Thyroid gland (tissue), 4 donors: ENCODE results near the gene OBP2B. TPM values are rescaled to one million over a fixed set of nuclear protein-coding genes. Genes with fewer than 3 reads are reported as not detected.
"Not testable (repeated sequence)": the region's sequence is repeated elsewhere in the genome, so short reads cannot be mapped to it uniquely, and the experiment has no call there.

ENCODE experiments used
- DNase-seq, 2 donors: peaks; one replicate each; pipeline ENCODE4 v3.0.0-alpha.2; 2019
- H3K27ac ChIP-seq, 3 donors: fragments of 200-600 bp; sonication (generic); 1 replicate in 2 of 3; 2 replicates in 1 of 3; pipeline ENCODE4 v1.5.1; 2016 to 2019; ENCODE audit warnings: mild to moderate bottlenecking in 1 of 3, moderate library complexity in 1 of 3
- H3K27me3 ChIP-seq: fragments of 200-600 bp; sonication (generic); one replicate; pipeline ENCODE4 v1.5.1; 2019
- H3K36me3 ChIP-seq, 2 donors: fragments of 200-600 bp; sonication (generic); one replicate each; pipeline ENCODE4 v1.5.1; 2016 to 2019
- H3K4me1 ChIP-seq, 2 donors: fragments of 200-600 bp; sonication (generic); one replicate each; pipeline ENCODE4 v1.5.1; 2017 to 2019
- H3K4me3 ChIP-seq, 3 donors: fragments of 200-600 bp; sonication (generic); replicated peaks in 1 of 3; 1 replicate in 2 of 3; 2 replicates in 1 of 3; pipeline ENCODE4 v1.5.1; 2016; ENCODE audit warnings: mild to moderate bottlenecking in 1 of 3
- H3K9me3 ChIP-seq: fragments of 200-600 bp; sonication (generic); one replicate; pipeline ENCODE4 v1.5.1; 2017
- CTCF ChIP-seq, 6 experiments: fragments of 200-600 bp in 3 of 6; fragments of 450-650 bp in 3 of 6; sonication (generic) in 3 of 6; IDR thresholded peaks; one replicate each; pipeline ENCODE4 v1.5.1; 2016 to 2019; ENCODE audit warnings: antibody characterized with exemption in 6 of 6, mild to moderate bottlenecking in 2 of 6, inconsistent platforms in 1 of 6, moderate library complexity in 1 of 6
- POLR2A ChIP-seq, 2 donors: fragments of 450-650 bp; IDR thresholded peaks; one replicate each; pipeline ENCODE4 v1.6.1; 2017; ENCODE audit warnings: antibody characterized with exemption in 2 of 2, mild to moderate bottlenecking in 2 of 2, moderate library complexity in 1 of 2
- WGBS, 2 donors: methylation state at CpG; one replicate each; pipeline ENCODE4 v1.1.5; 2017; 5-methylcytosine and 5-hydroxymethylcytosine counted together
- intact Hi-C: fragments of 100-400 bp; cut with DNase I; formaldehyde crosslinking; loops from one replicate; pipeline ENCODE4 v1.15.1; 2023
- total RNA-seq, 4 donors: library from RNA; depleted of rRNA; stranded (reverse); fragments of >200 nt; gene quantifications; one replicate each; pipeline ENCODE4 v1.2.3, GENCODE V29; 2016

The OBP2B gene
- total RNA-seq, 4 donors from 2014 or later: not detected

GRCh38 chr9:133210609-133211008 is 1.6 kb upstream of the OBP2B start:
- intact Hi-C loops: no loop called here
- no peak for DNase-seq
- H3K27me3 ChIP-seq: no peaks in the 10 kb centered on the region
- no peak overlapping the region for H3K4me3 ChIP-seq
- H3K27ac ChIP-seq: no peak overlapping the region
- H3K36me3 ChIP-seq: no peaks in the 10 kb centered on the region
- no peaks in the 10 kb centered on the region for H3K9me3 ChIP-seq
- TF ChIP-seq CTCF (IDR thresholded peaks at IDR 0.05) (no peak), POLR2A (IDR thresholded peaks at IDR 0.05) (no peak)
- H3K4me1 ChIP-seq: no peaks in the 10 kb centered on the region
- WGBS, 2 donors: 91 to 93% methylated on average over 7 of the region's 7 CpGs

- 27 to 34% methylated on average over 7 of the region's 7 CpGs for WGBS, 2 donors
- Histone ChIP-seq H3K4me1 (no peaks in the 10 kb centered on the region), H3K36me3 (no peaks in the 10 kb centered on the region), H3K27me3 (no peaks in the 10 kb centered on the region), H3K4me3 (no peak overlapping the region), H3K9me3 (no peaks in the 10 kb centered on the region), H3K27ac (no peak overlapping the region)
- TF ChIP-seq POLR2A (IDR thresholded peaks at IDR 0.05): no peak
- no peak for TF ChIP-seq CTCF (IDR thresholded peaks at IDR 0.05)
- no peak for DNase-seq
- intact Hi-C loops: no loop called here
Observed at GRCh38 chr9:133210202-133210532, 1.1 kb upstream of the OBP2B start.

- 76 to 79% methylated on average over 21 to 22 of the region's 29 CpGs for WGBS, 2 donors
- DNase-seq, intact Hi-C loops, H3K27ac ChIP-seq, H3K27me3 ChIP-seq, H3K9me3 ChIP-seq, H3K36me3 ChIP-seq, H3K4me1 ChIP-seq, H3K4me3 ChIP-seq: not testable (repeated sequence)
Observed at GRCh38 chr9:133209327-133210201, 514 bp upstream of the OBP2B start.

- H3K9me3 ChIP-seq, intact Hi-C loops, H3K36me3 ChIP-seq, H3K27ac ChIP-seq, H3K4me1 ChIP-seq, DNase-seq, H3K4me3 ChIP-seq, H3K27me3 ChIP-seq: not testable (repeated sequence)
- 82 to 91% methylated on average over 8 to 10 of the region's 16 CpGs for WGBS, 2 donors
Observed at GRCh38 chr9:133208171-133208879, 725 bp downstream of the OBP2B start.

- no peaks in the 10 kb centered on the region for H3K36me3 ChIP-seq
- DNase-seq: no peak
- TF ChIP-seq POLR2A (IDR thresholded peaks at IDR 0.05): no peak
- intact Hi-C loops: no loop called here
- no peaks in the 10 kb centered on the region for H3K27me3 ChIP-seq
- WGBS, 2 donors: 80 to 87% methylated on average over 14 to 16 of the region's 16 CpGs
- no peaks in the 10 kb centered on the region for H3K4me1 ChIP-seq
- H3K27ac ChIP-seq: no peak overlapping the region
- no peaks in the 10 kb centered on the region for H3K9me3 ChIP-seq
- no peak overlapping the region for H3K4me3 ChIP-seq
Observed at GRCh38 chr9:133207540-133208170, 1.4 kb downstream of the OBP2B start.

GRCh38 chr9:133207021-133207531 is 2.0 kb downstream of the OBP2B start:
- no peaks in the 10 kb centered on the region for H3K27me3 ChIP-seq
- no peak for DNase-seq
- no peaks in the 10 kb centered on the region for H3K36me3 ChIP-seq

More at GRCh38 chr9:133207021-133207531, 2.0 kb downstream of the OBP2B start:
- Histone ChIP-seq H3K27ac (no peak overlapping the region), H3K4me3 (no peak overlapping the region), H3K4me1 (no peaks in the 10 kb centered on the region), H3K9me3 (no peaks in the 10 kb centered on the region)
- intact Hi-C loops: no loop called here
- 81 to 84% methylated on average over 10 to 11 of the region's 14 CpGs for WGBS, 2 donors
- no peak for TF ChIP-seq POLR2A (IDR thresholded peaks at IDR 0.05)
- TF ChIP-seq CTCF (IDR thresholded peaks at IDR 0.05): no peak
